ENCODE results near the gene LRIF1.

LRIF1 gene

DNA sequence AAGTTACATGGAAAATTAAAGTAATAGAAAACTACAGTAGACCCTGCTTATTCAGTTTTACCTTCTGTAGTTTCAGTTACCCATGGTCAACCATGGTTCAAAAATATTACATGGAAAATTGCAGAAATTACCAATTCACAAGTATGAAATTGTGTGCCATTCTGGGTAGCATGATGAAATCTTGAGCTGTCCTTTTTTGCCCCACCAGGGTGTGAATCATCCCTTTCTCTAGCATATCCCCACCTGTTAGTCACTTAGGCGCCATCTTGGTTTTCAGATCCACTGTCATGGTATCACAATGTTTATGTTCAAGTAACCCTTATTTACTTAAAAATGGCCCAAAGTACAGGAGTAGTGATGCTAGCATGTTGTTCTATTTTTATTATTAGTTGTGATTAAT lies 3.5 kb upstream of the LRIF1 start:
- Histone ChIP-seq H3K27me3 (ENCODE audit: insufficient read depth, low read length, poor library complexity) (no peaks in the 10 kb centered on the region), H3K9me3 (ENCODE audit: insufficient read depth, low read length, severe bottlenecking) (peaks cover 5% of the 10 kb centered on the region)

DNA sequence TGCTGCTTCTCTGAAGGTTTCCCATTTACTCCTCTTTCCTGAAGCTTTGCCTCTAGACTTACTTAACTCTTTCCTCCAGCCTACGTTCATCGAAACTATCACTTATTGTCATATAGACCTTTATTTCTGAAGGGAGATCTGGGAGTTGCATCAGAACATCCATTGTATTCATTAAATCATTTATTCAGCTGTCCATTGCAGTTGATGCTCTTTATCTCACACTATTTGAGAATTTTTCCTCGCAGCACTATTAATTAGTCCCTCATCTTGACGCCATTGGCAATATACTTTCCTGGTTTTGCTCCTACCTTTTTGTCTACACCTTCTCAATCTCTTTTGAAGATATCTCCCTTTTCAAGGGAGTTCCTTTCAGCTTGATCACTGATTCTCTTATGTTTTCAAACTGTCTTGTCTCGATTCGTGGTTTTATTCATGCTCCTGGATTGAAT lies 757 bp upstream of the LRIF1 start:
- Histone ChIP-seq H3K9ac (ENCODE audit: low read depth, low read length) (no peak overlapping the region; the same call in 1 of the 2 replicates), H2AFZ (ENCODE audit: low read depth, low read length) (peak overlapping the region; percentile 72), H3K4me1 (ENCODE audit: insufficient read depth, low read length) (peaks cover 47% of the 10 kb centered on the region), H3K4me2 (ENCODE audit: insufficient read depth, low read length) (peak overlapping the region; percentile 77), H3K36me3 (ENCODE audit: insufficient read depth, low read length) (peaks cover 6% of the 10 kb centered on the region; the same call in 1 of the 2 replicates), H3K9me3 (ENCODE audit: insufficient read depth, low read length, severe bottlenecking) (peaks cover 5% of the 10 kb centered on the region), H3K27me3 (ENCODE audit: insufficient read depth, low read length, poor library complexity) (no peaks in the 10 kb centered on the region), H3K27ac (ENCODE audit: low read length) (peak overlapping the region; percentile 54), H3K79me2 (ENCODE audit: insufficient read depth, low read length) (peaks cover 41% of the 10 kb centered on the region), H3K4me3 (ENCODE audit: low read depth in 1 of 2, low read length in 2 of 2) (peak overlapping the region in 1 of 2 experiments; percentile 74; a peak in 2 of 4 replicates), H4K20me1 (ENCODE audit: insufficient read depth, low read length) (peaks cover 12% of the 10 kb centered on the region; the same call in 1 of the 2 replicates)
- no peak for ATAC-seq (ENCODE audit: insufficient read depth, low read depth)
- no peak for DNase-seq
- TF ChIP-seq, protein P1, sequence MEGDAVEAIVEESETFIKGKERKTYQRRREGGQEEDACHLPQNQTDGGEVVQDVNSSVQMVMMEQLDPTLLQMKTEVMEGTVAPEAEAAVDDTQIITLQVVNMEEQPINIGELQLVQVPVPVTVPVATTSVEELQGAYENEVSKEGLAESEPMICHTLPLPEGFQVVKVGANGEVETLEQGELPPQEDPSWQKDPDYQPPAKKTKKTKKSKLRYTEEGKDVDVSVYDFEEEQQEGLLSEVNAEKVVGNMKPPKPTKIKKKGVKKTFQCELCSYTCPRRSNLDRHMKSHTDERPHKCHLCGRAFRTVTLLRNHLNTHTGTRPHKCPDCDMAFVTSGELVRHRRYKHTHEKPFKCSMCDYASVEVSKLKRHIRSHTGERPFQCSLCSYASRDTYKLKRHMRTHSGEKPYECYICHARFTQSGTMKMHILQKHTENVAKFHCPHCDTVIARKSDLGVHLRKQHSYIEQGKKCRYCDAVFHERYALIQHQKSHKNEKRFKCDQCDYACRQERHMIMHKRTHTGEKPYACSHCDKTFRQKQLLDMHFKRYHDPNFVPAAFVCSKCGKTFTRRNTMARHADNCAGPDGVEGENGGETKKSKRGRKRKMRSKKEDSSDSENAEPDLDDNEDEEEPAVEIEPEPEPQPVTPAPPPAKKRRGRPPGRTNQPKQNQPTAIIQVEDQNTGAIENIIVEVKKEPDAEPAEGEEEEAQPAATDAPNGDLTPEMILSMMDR (IDR thresholded peaks at IDR 0.05; ENCODE audit: borderline replicate concordance, extremely low read depth, low read length, poor library complexity, severe bottlenecking), result no peak
- no peak for TF ChIP-seq EZH2 (IDR thresholded peaks at IDR 0.05; ENCODE audit: borderline replicate concordance, low read depth, low read length, severe bottlenecking)

More for the DNA sequence above, 3.5 kb upstream of the LRIF1 start:
- H3K9ac ChIP-seq (ENCODE audit: low read depth, low read length), result no peak overlapping the region
- H2AFZ ChIP-seq (ENCODE audit: low read depth, low read length), result no peak overlapping the region
- H4K20me1 ChIP-seq (ENCODE audit: insufficient read depth, low read length), result no peaks in the 10 kb centered on the region
- no peak overlapping the region for H3K27ac ChIP-seq (ENCODE audit: low read length)
- TF ChIP-seq, protein P1 (IDR thresholded peaks at IDR 0.05; ENCODE audit: borderline replicate concordance, extremely low read depth, low read length, poor library complexity, severe bottlenecking), result no peak
- TF ChIP-seq EZH2 (IDR thresholded peaks at IDR 0.05; ENCODE audit: borderline replicate concordance, low read depth, low read length, severe bottlenecking), result no peak
- no peak for ATAC-seq (ENCODE audit: insufficient read depth, low read depth)
- DNase-seq, result no peak
- no peak overlapping the region for H3K4me2 ChIP-seq (ENCODE audit: insufficient read depth, low read length)
- H3K4me3 ChIP-seq (ENCODE audit: low read depth in 1 of 2, low read length in 2 of 2), result no peak overlapping the region
- peaks cover 13% of the 10 kb centered on the region for H3K79me2 ChIP-seq (ENCODE audit: insufficient read depth, low read length)
- H3K36me3 ChIP-seq (ENCODE audit: insufficient read depth, low read length), result no peaks in the 10 kb centered on the region; the same call in 1 of the 2 replicates
- peaks cover 22% of the 10 kb centered on the region for H3K4me1 ChIP-seq (ENCODE audit: insufficient read depth, low read length)

DNA sequence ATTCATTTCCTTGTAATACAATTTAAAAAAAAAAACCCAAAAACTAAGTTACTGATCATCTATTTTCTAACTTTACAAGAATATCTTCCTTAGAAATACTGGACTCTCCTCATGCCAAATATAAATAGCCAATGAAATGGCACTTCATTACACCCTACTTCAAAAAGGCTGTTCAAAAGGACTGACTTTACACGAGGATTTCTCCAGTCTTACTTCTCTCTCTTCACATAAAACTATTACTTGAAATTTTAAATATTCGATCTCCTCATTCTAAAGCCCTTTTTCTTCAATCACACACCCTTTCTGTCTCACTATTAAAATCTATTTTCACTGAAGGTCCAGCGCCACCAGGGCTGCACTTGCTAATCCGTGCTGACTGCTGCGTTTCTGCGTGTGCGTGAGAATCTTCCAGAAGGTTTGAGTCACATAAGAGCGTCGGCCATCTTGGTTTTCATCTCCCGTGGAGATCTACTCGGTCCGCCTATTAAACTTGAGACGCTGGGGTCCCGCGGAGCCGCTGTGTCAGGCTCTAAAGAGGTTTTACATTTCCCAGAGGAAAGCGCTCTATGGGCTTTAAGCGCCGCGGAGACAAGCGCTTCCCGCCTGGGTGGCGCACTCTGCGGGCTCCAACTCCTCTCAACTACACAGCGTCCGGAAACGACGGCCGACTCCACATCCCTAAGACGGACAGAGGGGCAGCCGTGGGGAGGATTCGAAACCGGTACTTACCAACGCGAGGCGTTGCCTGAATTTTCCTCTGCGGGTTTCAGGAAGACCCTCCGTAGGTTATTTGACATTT lies 631 bp downstream of the LRIF1 start:
- Histone ChIP-seq H3K27ac (ENCODE audit: low read length) (peak overlapping the region; percentile 93), H3K4me3 (ENCODE audit: low read depth in 1 of 2, low read length in 2 of 2) (peak overlapping the region; percentile 61 to 74), H3K4me1 (ENCODE audit: insufficient read depth, low read length) (peaks cover 57% of the 10 kb centered on the region), H3K36me3 (ENCODE audit: insufficient read depth, low read length) (peaks cover 10% of the 10 kb centered on the region; the same call in 1 of the 2 replicates), H3K9ac (ENCODE audit: low read depth, low read length) (peak overlapping the region; percentile 85), H2AFZ (ENCODE audit: low read depth, low read length) (peak overlapping the region; percentile 84), H3K4me2 (ENCODE audit: insufficient read depth, low read length) (peak overlapping the region; percentile 77), H4K20me1 (ENCODE audit: insufficient read depth, low read length) (peaks cover 12% of the 10 kb centered on the region; the same call in 1 of the 2 replicates), H3K27me3 (ENCODE audit: insufficient read depth, low read length, poor library complexity) (no peaks in the 10 kb centered on the region), H3K79me2 (ENCODE audit: insufficient read depth, low read length) (peaks cover 55% of the 10 kb centered on the region), H3K9me3 (ENCODE audit: insufficient read depth, low read length, severe bottlenecking) (peaks cover 5% of the 10 kb centered on the region)
- TF ChIP-seq, protein P1 (IDR thresholded peaks at IDR 0.05; ENCODE audit: borderline replicate concordance, extremely low read depth, low read length, poor library complexity, severe bottlenecking), result peak; percentile 11
- no peak for TF ChIP-seq EZH2 (IDR thresholded peaks at IDR 0.05; ENCODE audit: borderline replicate concordance, low read depth, low read length, severe bottlenecking)
- ATAC-seq (ENCODE audit: insufficient read depth, low read depth) (peak; percentile 59), DNase-seq (peak; percentile 72)

All from DND-41 (cell line).